ENCODE results near the gene ZNF407.

The ZNF407 gene

GRCh38 chr18:74857901-74858300 lies 260.2 kb downstream of the ZNF407 start:
- H3K4me3 ChIP-seq (ENCODE audit: control insufficient read depth, low read depth, low read length) = no peak overlapping the region
- TF ChIP-seq CTCF (conservative IDR thresholded peaks at IDR 0.05; ENCODE audit: control insufficient read depth, insufficient read depth, low read depth, low read length) = no peak
- no peak for DNase-seq (ENCODE audit: low read depth)

- H3K4me3 ChIP-seq (ENCODE audit: control insufficient read depth, low read depth, low read length) = no peak overlapping the region
- no peak for DNase-seq (ENCODE audit: low read depth)
- TF ChIP-seq CTCF (conservative IDR thresholded peaks at IDR 0.05; ENCODE audit: control insufficient read depth, insufficient read depth, low read depth, low read length) = no peak
Observed at GRCh38 chr18:74861154-74861553, 263.5 kb downstream of the ZNF407 start.

GRCh38 chr18:74862094-74862493 lies 264.4 kb downstream of the ZNF407 start:
- H3K4me3 ChIP-seq (ENCODE audit: control insufficient read depth, low read depth, low read length) = no peak overlapping the region
- no peak for DNase-seq (ENCODE audit: low read depth)
- no peak for TF ChIP-seq CTCF (conservative IDR thresholded peaks at IDR 0.05; ENCODE audit: control insufficient read depth, insufficient read depth, low read depth, low read length)

- no peak for DNase-seq (ENCODE audit: low read depth)
- no peak for TF ChIP-seq CTCF (conservative IDR thresholded peaks at IDR 0.05; ENCODE audit: control insufficient read depth, insufficient read depth, low read depth, low read length)
- H3K4me3 ChIP-seq (ENCODE audit: control insufficient read depth, low read depth, low read length) = no peak overlapping the region
Observed at GRCh38 chr18:74866577-74866976, 268.9 kb downstream of the ZNF407 start.

GRCh38 chr18:74868461-74868860 lies 270.8 kb downstream of the ZNF407 start:
- no peak for DNase-seq (ENCODE audit: low read depth)
- TF ChIP-seq CTCF (conservative IDR thresholded peaks at IDR 0.05; ENCODE audit: control insufficient read depth, insufficient read depth, low read depth, low read length) = no peak

DNA sequence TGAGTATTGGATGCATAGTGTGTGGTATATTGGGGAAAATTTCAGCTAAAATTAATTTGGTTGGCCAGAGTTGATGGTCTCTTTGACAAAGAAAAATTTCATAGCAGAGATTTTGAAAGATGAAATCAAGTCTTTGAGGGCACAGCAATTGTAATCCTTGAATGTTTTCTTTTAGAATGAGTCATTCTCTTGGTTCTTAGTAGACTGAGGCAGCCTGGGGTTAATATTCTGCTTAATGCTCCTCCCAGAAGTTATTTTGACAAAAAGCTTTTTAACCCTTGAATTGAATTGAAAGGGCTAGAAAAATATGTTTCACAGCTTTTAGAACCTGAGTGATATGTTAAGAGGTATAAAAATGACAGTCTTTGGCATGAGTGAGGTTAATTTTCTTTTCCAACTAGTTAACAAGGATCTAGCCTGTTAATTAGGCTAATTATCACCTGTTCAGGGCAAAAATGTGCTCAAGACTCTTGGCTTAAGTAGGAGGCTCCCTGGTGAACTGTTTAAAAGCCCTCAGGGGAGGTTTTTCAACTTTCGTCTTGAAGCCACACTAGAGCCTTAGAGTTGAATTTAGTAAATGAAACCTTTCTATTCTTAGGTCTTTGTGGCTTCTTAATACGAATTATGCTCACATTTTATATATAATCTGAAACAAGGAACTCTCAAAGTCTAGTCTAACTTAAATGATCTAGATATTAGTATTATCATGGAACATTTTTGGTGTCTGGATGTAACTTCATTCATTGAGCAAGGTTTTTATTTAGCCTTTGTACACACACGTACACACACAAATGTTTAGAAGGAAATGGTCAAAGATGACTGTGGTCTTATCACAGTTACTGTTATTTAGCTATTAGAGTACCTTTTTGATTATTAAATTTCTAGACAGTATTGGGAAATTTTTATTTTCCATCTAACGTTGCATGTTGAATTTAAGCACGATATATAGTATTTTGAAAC lies 272.5 kb downstream of the ZNF407 start:
- TF ChIP-seq CTCF (conservative IDR thresholded peaks at IDR 0.05; ENCODE audit: control insufficient read depth, insufficient read depth, low read depth, low read length) = no peak
- no peak for DNase-seq (ENCODE audit: low read depth)
- H3K4me3 ChIP-seq (ENCODE audit: control insufficient read depth, low read depth, low read length) = no peak overlapping the region

More at GRCh38 chr18:74868461-74868860, 270.8 kb downstream of the ZNF407 start:
- H3K4me3 ChIP-seq (ENCODE audit: control insufficient read depth, low read depth, low read length) = no peak overlapping the region

Data from fibroblast of mammary gland (primary cell).